H1 (cell line): ENCODE measurements around the gene CDK5RAP2. TPM values are rescaled to one million over a fixed set of nuclear protein-coding genes. Genes with fewer than 3 reads are reported as not detected.

Experiments
- CTCF ChIA-PET: fragments of 300-600 bp; sonication (Branson Sonifier 250); formaldehyde crosslinking; loops from one replicate; lab custom pipeline; 2021; ENCODE audit not compliant: partially characterized antibody; lab: Charles Lee
- POLR2A ChIA-PET: fragments of 300-600 bp; sonication (Branson Sonifier 250); formaldehyde crosslinking; loops from one replicate; lab custom pipeline; 2021; ENCODE audit warnings: inconsistent platforms; ENCODE audit not compliant: partially characterized antibody; lab: Charles Lee
- DNase-seq, 2 experiments: peaks; one replicate each; pipeline versions ENCODE4 v3.0.0 to v3.0.0-alpha.2; 2010 to 2022; ENCODE audit warnings: low spot score in 2 of 2, low read depth in 1 of 2, mixed read lengths in 1 of 2
- FAIRE-seq: peaks from 2 replicates; lab custom pipeline; 2011; peaks lifted over from hg19 to GRCh38; lab: Jason Lieb, UNC
- H2AFZ ChIP-seq: 2 replicates; pipeline ENCODE4 v1.8.1; 2012; ENCODE audit warnings: low read length, inconsistent platforms
- H2AK5ac ChIP-seq: 2 replicates; pipeline ENCODE4 v1.6.1; 2013; ENCODE audit warnings: low read depth, low read length
- H2BK120ac ChIP-seq: replicated peaks from 2 replicates; pipeline ENCODE3; 2013; ENCODE audit warnings: low read depth, low read length, inconsistent platforms
- H2BK12ac ChIP-seq: 2 replicates; pipeline ENCODE4 v1.6.1; 2013; ENCODE audit warnings: low read depth, low read length
- H2BK15ac ChIP-seq: 2 replicates; pipeline ENCODE4 v1.6.1; 2013; ENCODE audit warnings: low read length
- H2BK20ac ChIP-seq: 2 replicates; pipeline ENCODE4 v1.6.1; 2013; ENCODE audit warnings: low read length
- H2BK5ac ChIP-seq: 2 replicates; pipeline ENCODE4 v1.6.1; 2013; ENCODE audit warnings: low read depth, low read length
- H3K14ac ChIP-seq: 2 replicates; pipeline ENCODE4 v1.6.1; 2013; ENCODE audit warnings: inconsistent platforms; ENCODE audit not compliant: insufficient read length
- H3K18ac ChIP-seq: 2 replicates; pipeline ENCODE4 v1.6.1; 2013; ENCODE audit warnings: low read length; ENCODE audit errors: extremely low read depth
- H3K23ac ChIP-seq: 2 replicates; pipeline ENCODE4 v1.6.1; 2013; ENCODE audit warnings: inconsistent platforms; ENCODE audit not compliant: insufficient read length
- H3K23me2 ChIP-seq: 2 replicates; pipeline ENCODE4 v1.6.1; 2013; ENCODE audit warnings: low read depth, low read length
- H3K27ac ChIP-seq: 2 replicates; pipeline ENCODE4 v1.6.1; 2011; ENCODE audit warnings: low read depth, low read length, inconsistent platforms
- H3K27me3 ChIP-seq, 4 experiments: replicated peaks in 1 of 4; 1 replicate in 1 of 4; 2 replicates in 3 of 4; pipeline versions ENCODE4 v1.6.1 to v1.8.1; 2011 to 2013; ENCODE audit warnings: low read length in 3 of 4, mild to moderate bottlenecking in 3 of 4, inconsistent platforms in 2 of 4, mixed read lengths in 2 of 4, moderate library complexity in 1 of 4; ENCODE audit not compliant: control insufficient read depth in 3 of 4, insufficient read depth in 3 of 4; ENCODE audit errors: extremely low read depth in 1 of 4
- H3K36me3 ChIP-seq, 4 experiments: 2 replicates each; pipeline versions ENCODE4 v1.6.1 to v1.8.1; 2011 to 2013; ENCODE audit warnings: mild to moderate bottlenecking in 4 of 4, low read length in 3 of 4, moderate library complexity in 2 of 4, control low read depth in 1 of 4, inconsistent platforms in 1 of 4; ENCODE audit not compliant: insufficient read depth in 4 of 4, control insufficient read depth in 2 of 4
- H3K4ac ChIP-seq: replicated peaks from 2 replicates; pipeline ENCODE3; 2013; ENCODE audit warnings: low read length, low read depth, mixed read lengths, inconsistent platforms; ENCODE audit not compliant: insufficient read length
- H3K4me1 ChIP-seq, 4 experiments: replicated peaks in 1 of 4; 1 replicate in 1 of 4; 2 replicates in 3 of 4; pipeline versions ENCODE4 v1.6.1 to v1.8.1; 2011 to 2013; ENCODE audit warnings: low read length in 3 of 4, inconsistent platforms in 2 of 4, mixed read lengths in 1 of 4; ENCODE audit not compliant: insufficient read depth in 4 of 4, control insufficient read depth in 3 of 4
- H3K4me2 ChIP-seq, 2 experiments: 2 replicates each; pipeline versions ENCODE4 v1.6.1 to v1.8.1; 2011 to 2013; ENCODE audit warnings: low read depth in 2 of 2, low read length in 2 of 2, control low read depth in 1 of 2, inconsistent platforms in 1 of 2, mild to moderate bottlenecking in 1 of 2; ENCODE audit not compliant: insufficient read depth in 1 of 2
- H3K4me3 ChIP-seq, 4 experiments: fragments of 200-600, 300-600 bp in 1 of 4; sonication (generic), shearing (Covaris generic), sonication (Bioruptor Twin) in 1 of 4; 2 replicates each; pipeline versions ENCODE4 v1.5.1 to v1.8.1; 2011 to 2016; ENCODE audit warnings: low read length in 4 of 4, low read depth in 3 of 4, control low read depth in 2 of 4, inconsistent platforms in 2 of 4, mild to moderate bottlenecking in 2 of 4, mixed read lengths in 1 of 4, moderate library complexity in 1 of 4; ENCODE audit not compliant: insufficient read depth in 2 of 4; ENCODE audit errors: extremely low read depth in 1 of 4
- H3K56ac ChIP-seq: replicated peaks from 2 replicates; pipeline ENCODE3; 2013; ENCODE audit warnings: low read depth, mild to moderate bottlenecking, mixed read lengths, low read length, inconsistent platforms; ENCODE audit not compliant: insufficient read length
- H3K79me1 ChIP-seq: 2 replicates; pipeline ENCODE4 v1.6.1; 2013; ENCODE audit warnings: low read depth, low read length, control low read depth
- H3K79me2 ChIP-seq, 2 experiments: 2 replicates each; pipeline versions ENCODE4 v1.6.1 to v1.8.1; 2012 to 2013; ENCODE audit warnings: low read length in 2 of 2, mild to moderate bottlenecking in 2 of 2, inconsistent platforms in 1 of 2; ENCODE audit not compliant: insufficient read depth in 2 of 2, control insufficient read depth in 1 of 2
- H3K9ac ChIP-seq, 4 experiments: replicated peaks in 1 of 4; 1 replicate in 1 of 4; 2 replicates in 3 of 4; pipeline versions ENCODE4 v1.6.1 to v1.8.1; 2011 to 2013; ENCODE audit warnings: low read depth in 3 of 4, low read length in 3 of 4, control low read depth in 2 of 4, mild to moderate bottlenecking in 2 of 4, moderate library complexity in 2 of 4, inconsistent platforms in 1 of 4; ENCODE audit errors: extremely low read depth in 1 of 4
- H3K9me3 ChIP-seq, 2 experiments: 2 replicates each; pipeline versions ENCODE4 v1.6.1 to v1.8.1; 2012 to 2013; ENCODE audit warnings: mild to moderate bottlenecking in 2 of 2, moderate library complexity in 2 of 2, control low read depth in 1 of 2, inconsistent platforms in 1 of 2, low read depth in 1 of 2, low read length in 1 of 2, mixed read lengths in 1 of 2; ENCODE audit not compliant: insufficient read depth in 2 of 2
- H4K20me1 ChIP-seq, 2 experiments: replicated peaks in 1 of 2; 2 replicates each; pipeline versions ENCODE3 to v1.8.1; 2011 to 2013; ENCODE audit warnings: inconsistent platforms in 2 of 2, low read length in 2 of 2, mild to moderate bottlenecking in 1 of 2; ENCODE audit not compliant: insufficient read depth in 2 of 2, control insufficient read depth in 1 of 2
- H4K5ac ChIP-seq: 2 replicates; pipeline ENCODE4 v1.6.1; 2013; ENCODE audit warnings: low read length, low read depth, mixed read lengths, inconsistent platforms; ENCODE audit not compliant: insufficient read length
- H4K8ac ChIP-seq: 2 replicates; pipeline ENCODE4 v1.8.0; 2013; ENCODE audit warnings: mild to moderate bottlenecking, moderate library complexity, low read length, inconsistent platforms; ENCODE audit not compliant: insufficient read depth; ENCODE audit errors: extremely low read depth
- H4K91ac ChIP-seq: replicated peaks from 2 replicates; pipeline ENCODE3; 2013; ENCODE audit warnings: low read length, mixed read lengths, inconsistent platforms; ENCODE audit not compliant: insufficient read length
- CBX5 ChIP-seq: fragments of 300-800, 300-1000 bp; sonication (generic); IDR thresholded peaks from 2 replicates; pipeline ENCODE4 v1.7.1; 2016; ENCODE audit warnings: antibody characterized with exemption, low read length, low read depth
- SUZ12 ChIP-seq: fragments of 200-600 bp; sonication (generic); IDR thresholded peaks from 2 replicates; pipeline ENCODE4 v1.6.1; 2012; ENCODE audit warnings: mild to moderate bottlenecking, inconsistent platforms, low read length, moderate library complexity, mixed read lengths
- TCF12 ChIP-seq: IDR thresholded peaks from 2 replicates; pipeline ENCODE4 v1.6.1; 2011; ENCODE audit warnings: low read depth, mild to moderate bottlenecking, low read length
- WGBS, 2 experiments: shearing (Covaris generic) in 1 of 2; methylation state at CpG; one replicate each; pipeline versions ENCODE4 v1.1.6 to v1.1.7; 2013 to 2015; ENCODE audit warnings: low lambda C conversion rate in 2 of 2, mixed read lengths in 2 of 2, inconsistent platforms in 1 of 2, low coverage in 1 of 2, missing lambda C conversion rate in 1 of 2; ENCODE audit not compliant: insufficient replicate concordance in 2 of 2, insufficient coverage in 1 of 2, insufficient read length in 1 of 2; ENCODE audit errors: extremely low coverage in 1 of 2, missing lambda C conversion rate in 1 of 2; 5-methylcytosine and 5-hydroxymethylcytosine counted together
- polyA plus RNA-seq, 7 experiments: library from polyadenylated mRNA; depleted of rRNA in 3 of 7; stranded (reverse) in 5 of 7; unstranded in 2 of 7; fragments of >200 nt in 5 of 7; fragments of 200-250 nt in 2 of 7; gene quantifications; 1 replicate in 5 of 7; 2 replicates in 1 of 7; 4 replicates in 1 of 7; pipeline versions ENCODE4 v1.2.1 to v1.2.3, GENCODE V29; 2011 to 2013; ENCODE audit warnings: missing spikeins in 2 of 7, mixed read lengths in 2 of 7
- total RNA-seq: library from RNA; stranded (reverse); fragmentation: NEBNext Ultra II Directional; extraction: Animal tissue kit (Norgen Biotek cat#: 25700); gene quantifications from 2 replicates; pipeline ENCODE4 v1.2.1, GENCODE V29; 2021

Gene CDK5RAP2
- total and polyA plus RNA-seq, 2 of the 8 experiments (the other 6 are each of a cell fraction or from before 2014, with no cell fraction given) = 19.8 to 49.4 TPM

GRCh38 chr9:120526534-120526933 lies 53.4 kb downstream of the CDK5RAP2 start:
- no peak overlapping the region for H3K56ac ChIP-seq
- H2BK120ac ChIP-seq = no peak overlapping the region
- no peak overlapping the region for H4K8ac ChIP-seq
- no peak for FAIRE-seq
- H3K23me2 ChIP-seq = no peaks in the 10 kb centered on the region; the same call in 1 of the 2 replicates
- H3K18ac ChIP-seq = no peak overlapping the region
- no peak overlapping the region for H3K23ac ChIP-seq
- H2AFZ ChIP-seq = no peak overlapping the region
- no peaks in the 10 kb centered on the region for H4K20me1 ChIP-seq
- WGBS, 2 experiments = 84% methylated on average over 3 of the region's 3 CpGs; no CpG with 5 or more reads in 1 of the 2 experiments
- H3K4me1 ChIP-seq = peaks cover 0 to 20% (median 15%) of the 10 kb centered on the region in 4 experiments; a peak in 6 of 7 replicates
- no peak overlapping the region for H3K4me2 ChIP-seq
- no peak overlapping the region for H2BK20ac ChIP-seq
- CTCF ChIA-PET = interaction anchor here (0.8 to 2.1 kb wide), 4 partner anchors 10 to 87 kb away, joined by 3 to 9 read pairs (median 4); no protein-coding TSS in a partner anchor
- DNase-seq = no peak
- H2BK5ac ChIP-seq = no peak overlapping the region
- H3K4me3 ChIP-seq = no peak overlapping the region
- H2AK5ac ChIP-seq = no peak overlapping the region
- POLR2A ChIA-PET = interaction anchor here (1.1 kb wide), 1 partner anchor 12 kb away, joined by 3 read pairs; no protein-coding TSS in a partner anchor
- H3K79me1 ChIP-seq = 0 out of 2 replicates have a peak, but pooled peaks cover 3% of the 10 kb centered on the region
- no peak overlapping the region for H3K27ac ChIP-seq
- peaks cover 5 to 80% (median 40%) of the 10 kb centered on the region in 4 experiments for H3K36me3 ChIP-seq
- no peak overlapping the region for H3K14ac ChIP-seq
- no peak overlapping the region for H4K91ac ChIP-seq
- H3K4ac ChIP-seq = no peak overlapping the region
- no peaks in the 10 kb centered on the region for H3K79me2 ChIP-seq
- H2BK15ac ChIP-seq = no peak overlapping the region; the same call in 1 of the 2 replicates
- H3K9me3 ChIP-seq = no peaks in the 10 kb centered on the region
- H2BK12ac ChIP-seq = no peak overlapping the region
- no peak overlapping the region for H4K5ac ChIP-seq
- no peak overlapping the region for H3K9ac ChIP-seq
- H3K27me3 ChIP-seq = no peaks in the 10 kb centered on the region
- TF ChIP-seq SUZ12 (no peak), TCF12 (no peak), CBX5 (no peak)
